PFSK-1 (cell line): Measurements from ENCODE around the gene CLDN15.

Source experiments
- POLR2AphosphoS5 ChIP-seq: IDR thresholded peaks from 2 replicates; pipeline ENCODE4 v1.6.1; 2012; ENCODE audit warnings: low read depth, mild to moderate bottlenecking, control low read depth, low read length, moderate library complexity
- SIN3A ChIP-seq: IDR thresholded peaks from 2 replicates; pipeline ENCODE4 v1.6.1; 2012; ENCODE audit warnings: mild to moderate bottlenecking, low read length, moderate library complexity, borderline replicate concordance; ENCODE audit not compliant: insufficient read depth
- TAF1 ChIP-seq: IDR thresholded peaks from 2 replicates; pipeline ENCODE4 v1.6.1; 2012; ENCODE audit warnings: low read length, control low read depth, borderline replicate concordance; ENCODE audit not compliant: insufficient read depth

DNA sequence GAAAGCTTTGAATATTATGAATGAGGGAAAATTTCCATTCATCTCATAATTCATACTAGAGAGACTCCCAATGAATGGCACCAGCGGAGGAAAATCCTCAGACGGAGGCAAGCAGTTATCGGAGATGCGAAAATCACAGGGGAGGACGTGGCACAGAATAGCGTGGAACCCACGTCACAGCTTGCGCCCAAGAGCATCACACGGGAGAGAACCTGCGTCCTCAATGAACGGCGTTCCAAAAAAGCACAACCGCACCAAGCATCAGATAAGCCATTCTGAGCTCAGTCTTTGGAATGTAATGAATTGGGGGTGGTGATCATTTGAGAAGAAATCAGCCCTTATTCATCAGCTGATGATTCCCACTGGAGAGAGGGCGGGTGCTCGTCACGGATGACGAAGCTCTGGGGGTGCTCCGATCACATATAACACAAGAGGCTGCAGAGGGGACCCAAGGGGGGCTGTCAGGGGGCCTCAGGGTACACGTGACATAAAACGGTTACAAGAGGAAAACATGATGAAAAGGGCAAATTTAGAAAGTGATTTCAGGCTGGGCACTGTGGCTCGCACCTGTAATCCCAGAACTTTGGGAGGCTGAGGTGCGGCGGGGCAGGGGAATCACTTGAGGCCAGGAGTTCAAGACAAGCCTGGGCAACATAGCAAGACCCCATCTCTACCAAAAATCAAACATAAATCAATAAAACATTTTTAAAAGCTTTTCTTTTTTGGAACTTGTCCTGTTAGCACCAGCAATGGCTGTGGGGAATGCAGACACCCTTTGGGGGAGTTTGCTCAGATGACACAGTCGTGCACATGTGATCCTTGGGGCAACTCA lies 41.1 kb upstream of the CLDN15 start:
- TF ChIP-seq TAF1 (no peak), SIN3A (no peak), POLR2AphosphoS5 (no peak)
